ENCODE data around the gene CKS1B. TPM values are rescaled to one million over a fixed set of nuclear protein-coding genes. Genes with fewer than 3 reads are reported as not detected.

The CKS1B gene
- total RNA-seq, 1 donor from 2014 or later = 143 TPM

DNA sequence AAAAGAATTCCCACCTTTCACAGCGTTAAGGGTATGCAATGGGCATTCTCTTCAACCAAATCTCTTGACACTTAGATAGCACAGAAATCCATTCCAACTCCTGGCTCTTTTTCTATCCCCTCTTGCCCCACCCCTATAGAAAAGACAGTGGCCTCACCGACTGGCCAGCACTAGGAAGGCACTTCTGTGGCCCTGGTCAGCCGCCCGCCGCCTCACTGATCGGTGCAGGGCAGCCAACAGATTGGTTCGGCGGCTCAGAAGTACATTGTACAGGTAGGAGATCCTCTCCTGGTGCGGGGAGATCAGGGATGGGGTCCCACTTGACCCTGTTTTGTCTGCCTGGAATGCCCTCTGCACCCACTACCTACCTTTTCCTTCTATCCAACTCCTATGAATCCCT, 49.8 kb downstream of the CKS1B start:
- intact Hi-C loops (cut with micrococcal nuclease) = no loop called here

DNA sequence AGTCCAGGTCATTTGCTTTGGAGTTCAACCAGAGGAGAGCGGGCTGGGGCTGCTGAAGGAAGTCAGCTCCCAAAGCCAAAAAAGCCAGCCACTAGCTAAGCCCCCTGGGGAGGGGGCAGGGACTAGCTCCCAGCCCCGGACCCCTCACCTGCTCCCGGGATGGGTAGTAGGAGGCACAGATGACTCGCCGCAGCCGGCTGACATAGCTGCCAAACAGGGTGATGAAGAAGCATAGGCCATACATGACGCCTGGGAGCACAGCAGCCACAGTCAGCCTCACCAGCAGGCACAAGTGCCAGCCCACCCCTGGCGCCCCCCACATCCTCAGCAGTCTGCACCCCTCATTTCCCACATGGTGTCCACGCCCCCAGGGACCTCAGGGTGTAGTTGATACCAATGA, 51.7 kb downstream of the CKS1B start:
- intact Hi-C loops (cut with micrococcal nuclease) = no loop called here

DNA sequence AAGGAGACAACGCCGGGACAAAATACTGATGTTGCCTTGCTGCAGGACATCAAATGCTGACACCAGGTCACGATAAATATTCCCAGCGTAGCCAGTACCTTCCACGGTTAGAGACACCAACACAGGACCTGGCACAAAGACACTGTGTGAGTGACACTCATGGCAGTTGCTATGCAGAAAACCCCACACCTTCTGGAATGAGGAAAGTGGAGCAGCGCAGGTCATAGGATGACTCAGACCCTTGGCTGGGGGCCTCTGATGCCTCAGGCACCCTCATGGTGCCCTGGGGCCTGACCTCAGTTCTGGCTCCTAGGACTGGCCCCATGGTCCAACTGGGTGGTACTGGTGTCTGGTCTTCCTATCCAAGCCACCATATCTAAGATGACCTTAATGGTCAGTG, 52.1 kb downstream of the CKS1B start:
- intact Hi-C loops (cut with micrococcal nuclease) = no loop called here

Other genes with a start within 250 kb of the CKS1B start
- gene KCNN3, start 104.4 kb upstream of the CKS1B start, total RNA-seq = 0.07 and 0.09 TPM in 2 replicates
- 45.3 and 47.9 TPM in 2 replicates for gene PMVK, start 38.0 kb upstream of the CKS1B start, total RNA-seq
- 64.6 and 68.4 TPM in 2 replicates for gene PBXIP1, start 18.6 kb upstream of the CKS1B start, total RNA-seq
- gene PYGO2, start 12.9 kb upstream of the CKS1B start, total RNA-seq = 43.8 and 44.7 TPM in 2 replicates
- 78.1 and 81.9 TPM in 2 replicates for gene SHC1, start 3.9 kb upstream of the CKS1B start, total RNA-seq
- 50.3 and 52.5 TPM in 2 replicates for gene FLAD1, start 8.7 kb downstream of the CKS1B start, total RNA-seq
- gene LENEP, start 18.9 kb downstream of the CKS1B start, total RNA-seq = 0.59 TPM in 1 of 2 replicates, not detected in the other
- gene ZBTB7B, start 28.1 kb downstream of the CKS1B start, total RNA-seq = 121 and 129 TPM in 2 replicates
- gene DCST2, start 59.1 kb downstream of the CKS1B start, total RNA-seq = 0.16 and 0.23 TPM in 2 replicates
- gene DCST1, start 59.1 kb downstream of the CKS1B start, total RNA-seq = not detected in 2 replicates
- 47.0 and 51.4 TPM in 2 replicates for gene ADAM15, start 76.6 kb downstream of the CKS1B start, total RNA-seq
- 6.0 and 6.8 TPM in 2 replicates for gene EFNA4, start 89.1 kb downstream of the CKS1B start, total RNA-seq
- gene EFNA3, start 104.2 kb downstream of the CKS1B start, total RNA-seq = 2.3 and 2.4 TPM in 2 replicates
- not detected in 2 replicates for gene EFNA1, start 153.2 kb downstream of the CKS1B start, total RNA-seq
- 32.1 and 35.4 TPM in 2 replicates for gene SLC50A1, start 161.2 kb downstream of the CKS1B start, total RNA-seq
- 40.4 and 41.6 TPM in 2 replicates for gene DPM3, start 165.8 kb downstream of the CKS1B start, total RNA-seq
- gene KRTCAP2, start 198.6 kb downstream of the CKS1B start, total RNA-seq = 220 and 221 TPM in 2 replicates
- gene TRIM46, start 199.2 kb downstream of the CKS1B start, total RNA-seq = 15.2 and 17.3 TPM in 2 replicates
- gene THBS3, start 233.2 kb downstream of the CKS1B start, total RNA-seq = 13.7 and 13.8 TPM in 2 replicates
- gene MTX1, start 234.0 kb downstream of the CKS1B start, total RNA-seq = 38.8 and 40.9 TPM in 2 replicates

Data from T-helper 2 cell treated with Interferon-gamma antibody and Interleukin-4, amounts not matched to agents 100 ng/mL and 5 ng/mL, for 36 hours (primary cell).